ENCODE data around the gene A4GNT. TPM values are rescaled to one million over a fixed set of nuclear protein-coding genes. Genes with fewer than 3 reads are reported as not detected.

The A4GNT gene
- total RNA-seq, 1 donor from 2014 or later = not detected

DNA sequence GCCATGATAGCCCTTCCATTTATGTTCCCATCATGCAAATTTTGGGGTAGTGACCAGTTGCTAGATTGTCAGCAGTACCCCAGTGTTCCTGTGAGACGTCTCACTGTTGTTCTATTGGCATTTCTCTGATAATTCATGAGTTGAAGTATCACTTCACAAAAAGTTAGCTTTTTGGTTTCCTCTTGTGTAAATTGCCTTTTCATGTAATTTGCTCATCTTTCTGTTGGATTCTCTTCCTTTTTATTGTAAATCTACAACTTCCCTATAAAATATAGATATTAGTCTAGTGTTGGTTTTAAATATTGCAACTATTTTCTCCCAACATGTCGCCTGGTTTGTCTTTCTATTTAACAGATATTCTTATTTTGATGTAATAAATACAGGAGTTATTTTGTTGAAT lies 7.5 kb upstream of the A4GNT start:
- DNase-seq (ENCODE audit: low spot score in 2 of 2, unreplicated experiment in 2 of 2) = no peak
- H3K9me3 Mint-ChIP-seq = peaks cover 11% of the 10 kb centered on the region
- H3K27ac Mint-ChIP-seq = no peak overlapping the region
- TF ChIP-seq, protein P1, sequence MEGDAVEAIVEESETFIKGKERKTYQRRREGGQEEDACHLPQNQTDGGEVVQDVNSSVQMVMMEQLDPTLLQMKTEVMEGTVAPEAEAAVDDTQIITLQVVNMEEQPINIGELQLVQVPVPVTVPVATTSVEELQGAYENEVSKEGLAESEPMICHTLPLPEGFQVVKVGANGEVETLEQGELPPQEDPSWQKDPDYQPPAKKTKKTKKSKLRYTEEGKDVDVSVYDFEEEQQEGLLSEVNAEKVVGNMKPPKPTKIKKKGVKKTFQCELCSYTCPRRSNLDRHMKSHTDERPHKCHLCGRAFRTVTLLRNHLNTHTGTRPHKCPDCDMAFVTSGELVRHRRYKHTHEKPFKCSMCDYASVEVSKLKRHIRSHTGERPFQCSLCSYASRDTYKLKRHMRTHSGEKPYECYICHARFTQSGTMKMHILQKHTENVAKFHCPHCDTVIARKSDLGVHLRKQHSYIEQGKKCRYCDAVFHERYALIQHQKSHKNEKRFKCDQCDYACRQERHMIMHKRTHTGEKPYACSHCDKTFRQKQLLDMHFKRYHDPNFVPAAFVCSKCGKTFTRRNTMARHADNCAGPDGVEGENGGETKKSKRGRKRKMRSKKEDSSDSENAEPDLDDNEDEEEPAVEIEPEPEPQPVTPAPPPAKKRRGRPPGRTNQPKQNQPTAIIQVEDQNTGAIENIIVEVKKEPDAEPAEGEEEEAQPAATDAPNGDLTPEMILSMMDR (IDR thresholded peaks at IDR 0.05; ENCODE audit: unreplicated experiment) = no peak
- H3K4me1 Mint-ChIP-seq = peaks cover 5% of the 10 kb centered on the region
- no peaks in the 10 kb centered on the region for H3K36me3 Mint-ChIP-seq
- no peaks in the 10 kb centered on the region for H3K27me3 Mint-ChIP-seq (ENCODE audit: low read depth)
- H3K4me3 Mint-ChIP-seq = no peak overlapping the region

DNA sequence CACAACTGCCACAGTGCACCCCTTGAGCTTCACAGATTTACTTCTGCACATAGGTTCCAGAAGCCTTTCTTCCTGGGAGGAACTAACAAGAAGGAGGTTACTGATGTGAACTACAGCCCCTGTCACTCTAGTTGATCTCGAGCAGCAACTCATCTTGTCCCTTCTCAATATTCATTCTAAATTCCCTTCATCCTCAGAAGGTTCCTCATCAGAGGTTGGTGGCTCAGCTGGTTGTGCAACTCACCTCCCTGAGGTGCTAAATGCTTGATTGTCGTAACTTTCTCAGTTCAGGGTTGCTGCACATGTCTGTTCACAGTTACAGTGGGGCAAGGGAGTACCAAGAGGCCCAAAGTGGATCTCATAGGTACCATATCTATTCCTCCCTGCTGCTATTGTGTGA lies 5.7 kb upstream of the A4GNT start:
- DNase-seq (ENCODE audit: low spot score in 2 of 2, unreplicated experiment in 2 of 2) = no peak
- H3K36me3 Mint-ChIP-seq = no peaks in the 10 kb centered on the region
- no peaks in the 10 kb centered on the region for H3K9me3 Mint-ChIP-seq
- no peaks in the 10 kb centered on the region for H3K27me3 Mint-ChIP-seq (ENCODE audit: low read depth)
- TF ChIP-seq, protein P1 (IDR thresholded peaks at IDR 0.05; ENCODE audit: unreplicated experiment) = no peak
- peaks cover 9% of the 10 kb centered on the region for H3K4me1 Mint-ChIP-seq
- H3K27ac Mint-ChIP-seq = no peak overlapping the region
- no peak overlapping the region for H3K4me3 Mint-ChIP-seq

DNA sequence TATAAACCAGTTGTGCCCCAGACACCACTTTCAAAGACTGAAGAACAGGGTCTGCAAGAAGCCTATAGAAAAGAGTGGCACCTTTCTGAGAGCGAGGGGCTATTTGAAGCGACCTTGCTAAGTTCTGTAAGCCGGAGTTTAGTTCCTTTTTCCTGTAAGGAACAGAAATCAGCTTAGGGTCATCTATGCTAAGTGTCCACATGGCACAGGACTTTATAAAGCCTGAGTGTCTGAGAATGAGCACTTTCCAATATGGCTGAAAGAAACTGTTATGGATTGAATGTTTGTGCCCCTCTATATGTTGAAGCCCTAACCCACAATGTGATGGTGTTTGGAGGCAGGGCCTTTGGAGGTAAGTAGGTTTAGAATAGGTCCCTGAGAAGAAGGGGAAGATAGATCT lies 4.0 kb upstream of the A4GNT start:
- Mint-ChIP-seq H3K4me1 (peaks cover 9% of the 10 kb centered on the region), H3K27me3 (ENCODE audit: low read depth) (no peaks in the 10 kb centered on the region), H3K9me3 (no peaks in the 10 kb centered on the region), H3K27ac (no peak overlapping the region), H3K36me3 (no peaks in the 10 kb centered on the region), H3K4me3 (no peak overlapping the region)
- TF ChIP-seq, protein P1 (IDR thresholded peaks at IDR 0.05; ENCODE audit: unreplicated experiment) = no peak
- DNase-seq (ENCODE audit: low spot score in 2 of 2, unreplicated experiment in 2 of 2) = no peak

DNA sequence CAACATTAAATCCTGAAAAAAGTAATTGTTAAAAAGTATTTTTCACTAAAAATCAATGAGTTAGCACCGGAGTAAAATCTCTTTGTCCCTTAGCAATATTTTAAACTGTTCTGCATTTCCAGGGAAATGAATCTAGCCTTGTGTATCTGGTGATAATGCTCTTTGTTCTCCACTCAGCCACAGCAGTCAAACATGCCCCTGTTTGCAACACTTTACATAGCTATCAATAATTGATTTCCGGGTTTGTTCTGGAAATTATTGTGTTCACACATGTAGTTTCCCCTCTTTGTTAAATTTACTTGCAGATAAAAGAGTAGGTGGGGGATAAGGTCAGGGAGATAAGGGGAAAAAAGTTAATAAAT lies 3.6 kb upstream of the A4GNT start:
- Mint-ChIP-seq H3K4me3 (no peak overlapping the region), H3K27ac (no peak overlapping the region), H3K27me3 (ENCODE audit: low read depth) (no peaks in the 10 kb centered on the region), H3K9me3 (no peaks in the 10 kb centered on the region), H3K4me1 (peaks cover 5% of the 10 kb centered on the region), H3K36me3 (no peaks in the 10 kb centered on the region)
- TF ChIP-seq, protein P1 (IDR thresholded peaks at IDR 0.05; ENCODE audit: unreplicated experiment) = no peak
- no peak for DNase-seq (ENCODE audit: low spot score in 2 of 2, unreplicated experiment in 2 of 2)

DNA sequence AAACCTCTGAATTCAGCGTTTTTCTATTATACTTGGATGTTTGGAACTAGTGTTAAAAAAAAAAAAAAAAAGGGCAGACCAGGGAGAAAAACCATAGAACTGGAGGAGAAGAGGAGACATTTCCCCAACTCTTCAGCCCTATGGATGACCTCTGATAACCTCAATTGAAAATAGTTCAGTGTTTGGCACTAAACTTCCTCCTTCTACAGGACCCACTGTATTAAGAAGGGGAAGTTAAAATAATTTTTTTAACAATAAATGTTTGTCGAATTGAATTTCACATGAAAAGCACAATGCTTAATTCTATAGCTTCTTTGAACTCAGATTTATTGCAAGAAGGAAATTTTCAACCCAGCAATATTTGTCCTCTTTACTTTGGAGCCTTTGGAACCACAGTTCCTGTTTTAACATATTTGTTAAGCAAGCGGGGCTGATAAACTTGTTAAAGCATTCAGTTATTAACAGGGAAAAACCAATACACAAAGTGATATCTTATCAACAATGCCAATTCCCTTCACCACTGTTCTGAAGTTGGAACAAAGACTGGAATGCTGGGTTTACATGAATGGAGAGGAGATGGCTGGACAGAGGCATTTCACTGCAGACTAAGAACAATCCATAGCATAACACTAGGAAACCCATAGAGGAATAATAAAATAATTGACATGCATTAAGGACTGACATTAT lies 3.1 kb upstream of the A4GNT start:
- Mint-ChIP-seq H3K4me1 (peaks cover 4% of the 10 kb centered on the region), H3K9me3 (no peaks in the 10 kb centered on the region), H3K27ac (no peak overlapping the region), H3K27me3 (ENCODE audit: low read depth) (no peaks in the 10 kb centered on the region), H3K4me3 (no peak overlapping the region), H3K36me3 (no peaks in the 10 kb centered on the region)
- TF ChIP-seq, protein P1 (IDR thresholded peaks at IDR 0.05; ENCODE audit: unreplicated experiment) = no peak
- no peak for DNase-seq (ENCODE audit: low spot score in 2 of 2, unreplicated experiment in 2 of 2)

All from mesothelial cell of epicardium (in vitro differentiated cells).